NCI-H2107 treated with DMSO at 0.1 percent for 48 hours (cell line): ENCODE measurements around the gene SLC23A1.
"Not testable (repeated sequence)": the region's sequence is repeated elsewhere in the genome, so short reads cannot be mapped to it uniquely, and the experiment has no call there.

Experiments used
- DNase-seq: peaks from one replicate; lab custom pipeline; 2025; ENCODE audit not compliant: unreplicated experiment; lab: John Stamatoyannopoulos, UW

Gene SLC23A1

GRCh38 chr5:139390639-139391569 lies 7.8 kb upstream of the SLC23A1 start:
- no peak for DNase-seq

GRCh38 chr5:139389701-139390638 lies 6.9 kb upstream of the SLC23A1 start, which contains the start of gene MZB1:
TSS of gene MZB1 (minus strand) at chr5:139389913. CDS start at chr5:139389856, 57 bp downstream.
- DNase-seq, result no peak

GRCh38 chr5:139388198-139388821 lies 5.2 kb upstream of the SLC23A1 start:
- DNase-seq, result peak; percentile 26

GRCh38 chr5:139387611-139388197 lies 4.6 kb upstream of the SLC23A1 start:
- DNase-seq, result no peak

GRCh38 chr5:139386956-139387355 lies 3.9 kb upstream of the SLC23A1 start:
- DNase-seq, result not testable (repeated sequence)

- DNase-seq, result no peak
Observed at GRCh38 chr5:139386050-139386438, 2.9 kb upstream of the SLC23A1 start.

- no peak for DNase-seq
Observed at GRCh38 chr5:139385061-139386049, 2.3 kb upstream of the SLC23A1 start.

GRCh38 chr5:139384591-139385051 lies 1.5 kb upstream of the SLC23A1 start:
- no peak for DNase-seq

- no peak for DNase-seq
Observed at GRCh38 chr5:139383993-139384590, 995 bp upstream of the SLC23A1 start.

- DNase-seq, result no peak
Observed at GRCh38 chr5:139382807-139383206, 290 bp downstream of the SLC23A1 start.

GRCh38 chr5:139381837-139382761 lies 998 bp downstream of the SLC23A1 start:
- DNase-seq, result no peak

- no peak for DNase-seq
Observed at GRCh38 chr5:139379626-139380449, 3.3 kb downstream of the SLC23A1 start.

- no peak for DNase-seq
Observed at GRCh38 chr5:139378941-139379361, 4.1 kb downstream of the SLC23A1 start.

GRCh38 chr5:139378101-139378825 lies 4.8 kb downstream of the SLC23A1 start:
- DNase-seq, result no peak

- DNase-seq, result no peak
Observed at GRCh38 chr5:139377226-139377625, 5.9 kb downstream of the SLC23A1 start.

- no peak for DNase-seq
Observed at GRCh38 chr5:139376364-139376763, 6.7 kb downstream of the SLC23A1 start.
